Esophagus (tissue), 2 donors: Measurements from ENCODE around the gene FAM78A. TPM values are rescaled to one million over a fixed set of nuclear protein-coding genes. Genes with fewer than 3 reads are reported as not detected.
"Not testable (repeated sequence)": the region's sequence is repeated elsewhere in the genome, so short reads cannot be mapped to it uniquely, and the experiment has no call there.

Experiments used
- H3K27ac ChIP-seq, 2 donors: one replicate each; pipeline ENCODE4 v1.5.1; 2013; ENCODE audit warnings: low read depth in 2 of 2, mild to moderate bottlenecking in 2 of 2, inconsistent platforms in 1 of 2, low read length in 1 of 2, moderate library complexity in 1 of 2
- H3K27me3 ChIP-seq, 2 donors: one replicate each; pipeline ENCODE4 v1.6.1; 2013; ENCODE audit warnings: low read length in 2 of 2, control low read depth in 1 of 2, mild to moderate bottlenecking in 1 of 2; ENCODE audit not compliant: insufficient read depth in 2 of 2, control insufficient read depth in 1 of 2
- H3K36me3 ChIP-seq, 2 donors: one replicate each; pipeline ENCODE4 v1.6.1; 2013; ENCODE audit warnings: low read length in 1 of 2; ENCODE audit not compliant: control insufficient read depth in 2 of 2, insufficient read depth in 2 of 2
- H3K4me1 ChIP-seq, 2 donors: one replicate each; pipeline ENCODE4 v1.6.1; 2013; ENCODE audit warnings: low read length in 1 of 2; ENCODE audit not compliant: control insufficient read depth in 2 of 2, insufficient read depth in 2 of 2
- H3K4me3 ChIP-seq, 2 donors: one replicate each; pipeline ENCODE4 v1.5.1; 2013; ENCODE audit warnings: low read length in 2 of 2, mild to moderate bottlenecking in 2 of 2, low read depth in 1 of 2, moderate library complexity in 1 of 2
- H3K9me3 ChIP-seq, 2 donors: one replicate each; pipeline ENCODE4 v1.6.1; 2013; ENCODE audit warnings: mild to moderate bottlenecking in 2 of 2, low read depth in 1 of 2, low read length in 1 of 2, moderate library complexity in 1 of 2; ENCODE audit not compliant: control insufficient read depth in 2 of 2, insufficient read depth in 1 of 2
- WGBS, 2 donors: extraction: QIAGEN DNeasy Blood & Tissue Kit; methylation state at CpG; one replicate each; pipeline ENCODE4 v1.1.7; 2013; 5-methylcytosine and 5-hydroxymethylcytosine counted together
- polyA plus RNA-seq, 2 donors: library from polyadenylated mRNA; stranded (reverse); fragments of 200-250 nt; gene quantifications; one replicate each; pipeline ENCODE4 v1.2.3, GENCODE V29; 2013
- donor health status: healthy with polysubstance abuse.
- donor health status: Bipolar disorder and iron deficiency.

FAM78A gene
- polyA plus RNA-seq, 2 donors, result 0.62 to 0.86 TPM

- Histone ChIP-seq H3K27ac (no peak overlapping the region), H3K36me3 (peaks cover 0 to 12% of the 10 kb centered on the region in 2 donors), H3K9me3 (no peaks in the 10 kb centered on the region), H3K27me3 (no peaks in the 10 kb centered on the region), H3K4me3 (no peak overlapping the region), H3K4me1 (no peaks in the 10 kb centered on the region)
- 76 to 77% methylated on average over 5 of the region's 5 CpGs for WGBS, 2 donors
Measured at GRCh38 chr9:131218370-131218769, 57.9 kb downstream of the FAM78A start.

DNA sequence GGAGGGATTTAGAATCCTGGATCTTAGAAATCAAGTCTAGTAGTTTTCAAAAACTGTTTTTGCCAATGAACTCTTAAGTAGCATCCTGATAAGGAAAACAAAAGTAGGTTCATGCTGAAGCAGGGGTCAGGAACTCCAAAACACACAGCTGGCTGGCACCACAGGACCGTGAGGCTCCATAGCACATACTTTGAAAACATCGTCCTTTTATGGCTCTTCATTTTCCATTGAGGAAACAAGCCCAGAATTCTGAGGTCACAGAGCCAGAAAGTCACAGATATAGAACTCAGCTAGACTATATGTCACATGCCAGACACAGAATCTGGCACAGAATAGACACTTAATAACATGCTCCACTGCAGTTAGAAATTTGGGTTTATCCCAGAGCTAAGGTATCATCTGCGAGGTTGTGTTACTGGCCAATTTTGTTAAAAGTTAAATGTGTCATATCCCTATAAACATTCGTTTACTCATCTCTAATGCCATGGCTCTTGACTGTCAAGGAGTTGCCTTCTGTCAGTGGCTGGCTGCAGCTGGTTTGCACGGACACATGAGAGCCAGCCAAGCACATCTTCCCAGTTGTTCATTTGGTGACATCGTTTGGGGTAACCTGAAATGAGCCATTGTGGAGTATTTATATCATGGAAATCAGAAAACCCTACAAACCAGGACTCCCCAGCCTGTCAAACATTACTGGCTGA, 58.8 kb downstream of the FAM78A start:
- Histone ChIP-seq H3K27me3 (no peaks in the 10 kb centered on the region), H3K9me3 (no peaks in the 10 kb centered on the region), H3K27ac (peak overlapping the region in 1 of 2 donors; percentile 5), H3K4me1 (no peaks in the 10 kb centered on the region), H3K4me3 (no peak overlapping the region), H3K36me3 (peaks cover 0 to 12% of the 10 kb centered on the region in 2 donors)
- WGBS, 2 donors, result 67 to 73% methylated on average over 6 of the region's 6 CpGs

GRCh38 chr9:131216806-131217205, 59.5 kb downstream of the FAM78A start:
- Histone ChIP-seq H3K9me3 (peaks cover 0 to 2% of the 10 kb centered on the region in 2 donors), H3K4me1 (no peaks in the 10 kb centered on the region), H3K36me3 (peaks cover 0 to 12% of the 10 kb centered on the region in 2 donors), H3K4me3 (no peak overlapping the region), H3K27me3 (no peaks in the 10 kb centered on the region), H3K27ac (no peak overlapping the region)
- 83 to 93% methylated on average over 4 of the region's 4 CpGs for WGBS, 2 donors

DNA sequence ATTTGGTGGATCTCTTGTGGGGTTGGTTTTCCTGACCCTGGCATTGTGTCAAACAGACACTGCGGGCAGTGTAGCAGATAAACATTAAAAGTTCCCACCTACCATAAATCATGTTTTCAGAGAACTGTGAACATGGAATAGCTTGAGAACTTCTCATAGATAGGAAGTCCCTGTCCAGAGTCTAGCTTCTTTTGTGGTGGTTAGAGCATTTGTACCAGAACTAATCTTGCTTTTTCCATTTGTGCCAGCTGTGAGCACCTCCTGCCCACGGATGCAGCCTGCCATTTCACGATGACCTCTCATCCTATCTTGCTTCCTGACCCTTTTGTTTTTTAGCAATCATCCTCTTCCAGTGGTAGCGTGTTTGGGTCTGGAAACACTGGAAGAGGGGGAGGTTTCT, 61.4 kb downstream of the FAM78A start:
- WGBS, 2 donors, result 71 to 75% methylated on average over 4 of the region's 4 CpGs
- Histone ChIP-seq H3K9me3 (peaks cover 0 to 2% of the 10 kb centered on the region in 2 donors), H3K36me3 (peaks cover 0 to 9% of the 10 kb centered on the region in 2 donors), H3K4me1 (no peaks in the 10 kb centered on the region), H3K27ac (peak overlapping the region in 1 of 2 donors; percentile 13), H3K27me3 (no peaks in the 10 kb centered on the region), H3K4me3 (no peak overlapping the region)

GRCh38 chr9:131214286-131214856, 61.9 kb downstream of the FAM78A start:
- 72 to 80% methylated on average over 7 of the region's 7 CpGs for WGBS, 2 donors
- no peak overlapping the region for H3K27ac ChIP-seq

GRCh38 chr9:131211920-131212319, 64.4 kb downstream of the FAM78A start:
- H3K27me3 ChIP-seq, H3K4me3 ChIP-seq, H3K9me3 ChIP-seq, H3K27ac ChIP-seq, H3K36me3 ChIP-seq, H3K4me1 ChIP-seq: not testable (repeated sequence)
- 96 to 99% methylated on average over 4 of the region's 4 CpGs for WGBS, 2 donors

More at GRCh38 chr9:131214286-131214856, 61.9 kb downstream of the FAM78A start:
- Histone ChIP-seq H3K4me3 (no peak overlapping the region), H3K36me3 (peaks cover 0 to 8% of the 10 kb centered on the region in 2 donors), H3K27me3 (no peaks in the 10 kb centered on the region), H3K9me3 (peaks cover 0 to 2% of the 10 kb centered on the region in 2 donors), H3K4me1 (no peaks in the 10 kb centered on the region)

Other genes with a start within 250 kb of the FAM78A start
- 100 to 1,000 TPM in 1 of 2 donors, 10 to 100 TPM in 1; 59.3 to 184 TPM for gene AIF1L, start 180.0 kb downstream of the FAM78A start, polyA plus RNA-seq
- gene NUP214, start 150.9 kb downstream of the FAM78A start, polyA plus RNA-seq, result 10 to 100 TPM; 22.3 to 31.3 TPM
- gene PLPP7, start 13.2 kb upstream of the FAM78A start, polyA plus RNA-seq, result under 1 TPM; 0.47 to 0.73 TPM
- gene PRRC2B, start 117.6 kb upstream of the FAM78A start, polyA plus RNA-seq, result 10 to 100 TPM; 26.8 to 60.0 TPM
- gene POMT1, start 226.4 kb upstream of the FAM78A start, polyA plus RNA-seq, result 10 to 100 TPM; 11.5 to 18.2 TPM